HK-2 (cell line): ENCODE measurements around the gene RBM26.

Experiments used
- DNase-seq: peaks from one replicate; pipeline ENCODE4 v3.0.0-alpha.2; 2018; ENCODE audit not compliant: unreplicated experiment

Gene RBM26

DNA sequence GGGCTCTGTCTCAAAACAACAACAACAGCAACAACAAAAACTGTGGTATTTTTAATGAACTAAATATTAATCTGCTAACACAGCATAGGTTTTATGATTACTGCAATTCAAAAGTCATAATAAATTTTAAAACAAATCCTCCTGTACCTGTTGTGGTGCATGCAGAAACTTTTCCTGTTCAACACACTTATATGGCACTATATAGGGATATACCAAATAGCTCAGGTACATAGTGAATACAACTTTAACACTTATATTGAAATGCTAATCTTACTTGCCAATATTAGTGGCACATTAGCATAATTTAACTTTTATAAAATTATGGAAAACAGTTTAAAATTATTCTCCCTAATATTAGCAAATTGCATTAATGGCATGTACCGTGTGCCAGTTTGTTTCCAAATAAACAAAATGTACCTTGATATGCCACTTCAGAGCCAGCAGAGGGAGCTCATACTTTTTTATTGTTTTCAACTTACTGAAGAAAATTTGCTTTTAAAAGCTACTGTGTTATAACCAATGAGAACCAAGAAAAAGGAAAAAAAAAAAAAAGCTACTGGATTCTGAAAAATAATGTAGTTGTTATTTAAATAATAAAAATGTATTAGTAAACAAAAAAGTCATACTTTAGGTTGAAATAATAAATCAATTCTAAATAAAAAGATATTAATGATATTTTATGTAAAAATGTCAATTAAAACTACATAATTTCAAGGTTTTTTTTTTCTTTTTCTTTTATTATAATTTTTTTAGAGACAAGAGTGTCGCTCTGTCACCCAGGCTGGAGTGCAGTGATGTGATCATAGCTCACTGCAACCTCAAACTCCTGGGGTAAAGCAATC is 18.0 kb upstream of the RBM26 start:
- DNase-seq: no peak

DNA sequence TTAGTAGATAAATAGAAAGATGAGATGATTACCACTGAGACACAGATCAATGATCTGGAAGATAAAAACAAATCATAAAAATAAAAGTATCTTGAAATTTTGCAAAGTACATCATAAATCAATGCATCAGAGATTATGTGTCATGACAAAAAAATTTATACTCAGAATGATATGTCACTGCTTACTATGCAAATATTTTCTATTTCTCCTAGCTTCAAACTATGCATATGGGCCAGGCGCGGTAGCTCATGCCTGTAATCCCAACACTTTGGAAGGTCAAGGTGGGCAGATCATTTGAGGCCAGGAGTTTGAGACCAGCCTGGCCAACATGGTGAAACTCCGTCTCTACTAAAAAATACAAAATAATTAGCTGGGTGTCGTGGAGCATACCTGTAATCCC is 17.3 kb upstream of the RBM26 start:
- no peak for DNase-seq

- DNase-seq: no peak
These were observed 13.3 kb upstream of the RBM26 start for GRCh38 chr13:79419365-79419764.

DNA sequence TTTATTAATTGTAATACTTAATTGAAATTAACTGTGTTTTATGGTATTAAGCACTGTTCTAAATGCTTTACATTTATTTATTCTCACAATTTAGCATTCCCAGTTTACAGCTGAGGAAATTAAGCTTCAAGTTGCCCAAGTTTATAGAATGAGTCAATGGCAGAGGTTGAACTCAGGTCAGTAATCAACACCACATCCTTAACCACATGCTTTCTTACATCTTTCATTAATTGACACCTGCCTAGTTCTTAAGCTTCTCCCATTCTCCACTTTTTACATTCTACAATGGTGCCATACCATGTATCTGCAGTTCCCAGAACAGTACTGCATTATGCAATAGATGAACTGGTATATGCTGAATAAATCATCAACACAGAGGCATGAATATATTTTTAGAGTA is 11.7 kb upstream of the RBM26 start:
- no peak for DNase-seq

- DNase-seq: no peak
These were observed 7.5 kb upstream of the RBM26 start for GRCh38 chr13:79413521-79413920.

DNA sequence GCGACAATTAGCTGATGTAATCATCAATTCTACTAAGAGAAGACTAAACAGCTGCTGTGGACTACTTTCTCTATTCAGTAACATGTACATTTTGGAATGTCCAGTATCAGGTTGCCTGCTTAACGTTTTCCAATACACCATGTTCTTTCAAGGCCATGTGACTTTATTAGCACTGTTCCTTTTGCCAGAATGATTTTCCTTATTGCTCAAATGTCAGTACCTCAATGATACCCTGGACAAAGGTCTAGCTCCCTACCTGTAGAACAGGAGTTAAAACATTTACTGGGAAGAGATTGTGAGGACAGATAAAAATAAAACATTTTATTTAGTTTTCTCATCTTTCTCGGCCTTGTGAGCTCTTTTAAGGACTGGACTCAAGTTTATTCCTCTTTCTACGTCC is 3.8 kb upstream of the RBM26 start:
- no peak for DNase-seq

GRCh38 chr13:79407349-79407979 is 1.4 kb upstream of the RBM26 start:
- no peak for DNase-seq

GRCh38 chr13:79406597-79406908 is 498 bp upstream of the RBM26 start:
- no peak for DNase-seq

DNA sequence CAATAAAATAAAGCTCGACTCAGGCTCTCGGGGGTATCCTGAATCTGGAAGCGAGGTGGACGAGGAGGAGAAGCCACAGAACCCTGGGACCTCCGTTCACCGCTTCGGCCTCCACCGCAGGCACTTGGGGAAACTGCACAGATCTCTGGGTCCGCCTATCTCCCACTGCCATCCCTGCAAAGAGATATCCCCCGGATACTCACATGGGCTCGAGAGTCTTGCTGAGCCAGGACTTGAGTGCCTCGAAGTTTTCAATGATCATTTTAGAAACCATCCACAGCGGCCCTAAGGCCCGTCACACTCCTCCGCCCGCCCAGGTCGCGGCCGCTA is 589 bp downstream of the RBM26 start:
- DNase-seq: peak; percentile 18

- no peak for DNase-seq
These were observed 1.1 kb downstream of the RBM26 start for GRCh38 chr13:79404985-79405384.

DNA sequence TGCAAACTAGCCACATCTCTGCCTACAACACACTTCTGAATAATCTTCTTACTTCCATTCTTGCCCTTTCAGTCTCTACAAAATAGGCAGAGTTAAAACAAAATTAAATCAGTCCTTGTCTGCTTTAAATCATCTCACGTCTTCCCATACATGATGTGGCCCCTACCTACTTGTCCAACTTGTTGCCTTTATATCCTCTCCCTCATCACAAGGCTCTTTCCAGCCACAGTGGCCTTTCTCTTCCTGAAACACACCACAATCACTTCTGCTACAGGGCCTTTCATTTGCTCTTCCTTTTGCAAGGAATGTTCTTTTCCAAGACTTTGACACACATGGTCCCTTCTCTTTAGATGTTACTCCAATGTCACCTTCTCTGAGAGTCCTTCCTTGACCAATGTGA is 1.7 kb downstream of the RBM26 start:
- no peak for DNase-seq

- no peak for DNase-seq
These were observed 2.9 kb downstream of the RBM26 start for GRCh38 chr13:79403113-79403512.

DNA sequence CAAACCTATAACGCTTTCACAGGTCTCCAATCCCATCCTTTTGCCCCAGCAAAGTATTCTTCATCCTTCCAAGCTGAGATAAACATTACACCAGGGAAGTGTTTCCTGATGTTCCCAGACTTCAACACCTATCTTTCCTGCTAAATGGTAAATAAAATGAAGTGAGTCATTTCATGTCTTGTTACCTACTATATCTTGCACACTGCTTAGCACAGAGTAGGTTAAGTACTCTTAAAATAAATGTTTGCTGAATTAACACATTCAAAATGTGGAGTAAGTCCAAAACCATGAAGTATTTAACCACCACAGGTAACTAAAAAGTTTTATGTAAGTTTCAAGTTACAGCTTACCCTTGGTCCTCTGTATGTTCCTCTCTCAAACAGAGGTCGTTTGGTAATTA is 3.4 kb downstream of the RBM26 start:
- no peak for DNase-seq

- no peak for DNase-seq
These were observed 3.9 kb downstream of the RBM26 start for GRCh38 chr13:79402074-79402635.

DNA sequence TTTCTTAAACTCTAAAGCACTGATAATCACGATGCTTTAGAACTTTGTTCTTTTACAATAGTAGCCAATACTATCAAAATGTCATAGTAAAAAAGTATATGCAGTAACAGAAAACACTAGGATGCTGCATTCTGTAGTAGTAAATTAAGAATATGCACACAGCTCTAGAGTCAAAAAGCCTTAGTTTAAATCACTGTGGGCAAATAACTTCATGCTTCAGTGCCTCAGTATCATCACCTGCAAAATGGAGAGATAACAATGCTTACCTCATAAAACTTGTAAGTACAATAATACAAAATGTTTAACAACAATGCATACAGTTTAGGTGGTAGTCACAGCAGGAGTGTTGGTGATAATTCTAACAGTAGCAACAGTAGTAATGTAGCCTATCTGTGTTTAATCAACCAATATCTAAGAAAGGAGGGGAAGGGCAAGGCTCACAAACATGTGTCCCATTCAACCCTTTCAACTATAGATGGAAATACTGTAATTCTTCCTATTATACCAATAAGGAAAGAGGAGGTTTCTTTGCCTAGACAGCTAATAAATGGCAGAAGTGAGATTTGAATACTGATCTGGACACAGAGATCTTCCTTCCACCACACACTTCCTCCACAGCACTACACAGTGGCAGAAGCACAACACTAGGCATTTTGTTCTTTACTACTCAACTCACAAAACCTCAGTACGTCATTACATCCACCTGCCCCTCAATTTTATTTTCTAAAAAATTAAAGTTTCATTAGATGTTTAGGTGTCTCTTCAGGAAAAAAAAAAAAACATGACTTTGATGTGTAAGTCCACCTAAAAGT is 4.6 kb downstream of the RBM26 start:
- no peak for DNase-seq

GRCh38 chr13:79398915-79399314 is 7.1 kb downstream of the RBM26 start:
- no peak for DNase-seq

- no peak for DNase-seq
These were observed 7.9 kb downstream of the RBM26 start for GRCh38 chr13:79398127-79398526.

- DNase-seq: no peak
These were observed 10.2 kb downstream of the RBM26 start for GRCh38 chr13:79395881-79396280.

GRCh38 chr13:79393564-79394249 is 12.3 kb downstream of the RBM26 start:
- peak; percentile 8 for DNase-seq

GRCh38 chr13:79392882-79393563 is 13.0 kb downstream of the RBM26 start:
- peak; percentile 7 for DNase-seq

- no peak for DNase-seq
These were observed 17.0 kb downstream of the RBM26 start for GRCh38 chr13:79389026-79389425.
